Measurements from ENCODE around the gene ALPG.

- TF ChIP-seq POLR2AphosphoS5 (IDR thresholded peaks at IDR 0.05) (no peak), CTCF (IDR thresholded peaks at IDR 0.05) (no peak)
These were observed 20.8 kb upstream of the ALPG start for GRCh38 chr2:232385660-232386489.

All from breast epithelium (tissue), 3 donors.